ENCODE measurements around the gene PCGF1.

DNA sequence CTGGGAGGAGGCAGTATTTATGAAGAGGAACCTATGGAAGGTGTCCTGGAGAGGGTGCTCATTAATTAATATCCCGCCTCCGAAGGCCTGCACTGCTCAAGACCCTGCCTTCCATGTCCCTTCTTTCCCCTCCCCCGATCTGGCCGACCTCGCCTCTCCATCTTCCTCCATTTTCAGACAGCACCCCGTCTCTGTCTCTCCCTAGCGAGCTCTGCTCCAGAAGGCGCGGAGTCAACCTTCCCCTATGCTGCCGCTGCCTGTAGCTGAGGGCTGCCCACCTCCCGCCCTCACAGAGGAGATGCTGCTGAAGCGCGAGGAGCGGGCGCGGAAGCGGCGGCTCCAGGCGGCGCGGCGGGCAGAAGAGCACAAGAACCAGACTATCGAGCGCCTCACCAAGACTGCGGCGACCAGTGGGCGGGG lies 50.4 kb downstream of the PCGF1 start:
- TF ChIP-seq, protein P1, sequence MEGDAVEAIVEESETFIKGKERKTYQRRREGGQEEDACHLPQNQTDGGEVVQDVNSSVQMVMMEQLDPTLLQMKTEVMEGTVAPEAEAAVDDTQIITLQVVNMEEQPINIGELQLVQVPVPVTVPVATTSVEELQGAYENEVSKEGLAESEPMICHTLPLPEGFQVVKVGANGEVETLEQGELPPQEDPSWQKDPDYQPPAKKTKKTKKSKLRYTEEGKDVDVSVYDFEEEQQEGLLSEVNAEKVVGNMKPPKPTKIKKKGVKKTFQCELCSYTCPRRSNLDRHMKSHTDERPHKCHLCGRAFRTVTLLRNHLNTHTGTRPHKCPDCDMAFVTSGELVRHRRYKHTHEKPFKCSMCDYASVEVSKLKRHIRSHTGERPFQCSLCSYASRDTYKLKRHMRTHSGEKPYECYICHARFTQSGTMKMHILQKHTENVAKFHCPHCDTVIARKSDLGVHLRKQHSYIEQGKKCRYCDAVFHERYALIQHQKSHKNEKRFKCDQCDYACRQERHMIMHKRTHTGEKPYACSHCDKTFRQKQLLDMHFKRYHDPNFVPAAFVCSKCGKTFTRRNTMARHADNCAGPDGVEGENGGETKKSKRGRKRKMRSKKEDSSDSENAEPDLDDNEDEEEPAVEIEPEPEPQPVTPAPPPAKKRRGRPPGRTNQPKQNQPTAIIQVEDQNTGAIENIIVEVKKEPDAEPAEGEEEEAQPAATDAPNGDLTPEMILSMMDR (conservative IDR thresholded peaks at IDR 0.05; ENCODE audit: low read depth, low read length) = no peak
- TF ChIP-seq MAFK (IDR thresholded peaks at IDR 0.05; ENCODE audit: low read depth, low read length) (no peak), POLR2A (IDR thresholded peaks at IDR 0.05; ENCODE audit: low read depth, low read length) (no peak), NFE2L2 (IDR thresholded peaks at IDR 0.05; ENCODE audit: low read depth, low read length) (no peak)
